HG03139 (cell line): Measurements from ENCODE around the gene SLC13A3.

ENCODE experiments used
- ATAC-seq: cut with Tn5 transposase; IDR thresholded peaks from one replicate; pipeline ENCODE4 v1.9.1; 2021; ENCODE audit not compliant: unreplicated experiment

SLC13A3 gene

GRCh38 chr20:46583411-46584214 is 67.6 kb downstream of the SLC13A3 start:
- ATAC-seq, result no peak

- no peak for ATAC-seq
Measured at GRCh38 chr20:46582648-46583047, 68.6 kb downstream of the SLC13A3 start.

GRCh38 chr20:46581391-46581790 is 69.9 kb downstream of the SLC13A3 start:
- ATAC-seq, result no peak

- no peak for ATAC-seq
Measured at GRCh38 chr20:46580613-46581205, 70.5 kb downstream of the SLC13A3 start.

- ATAC-seq, result no peak
Measured at GRCh38 chr20:46578745-46579144, 72.5 kb downstream of the SLC13A3 start.

DNA sequence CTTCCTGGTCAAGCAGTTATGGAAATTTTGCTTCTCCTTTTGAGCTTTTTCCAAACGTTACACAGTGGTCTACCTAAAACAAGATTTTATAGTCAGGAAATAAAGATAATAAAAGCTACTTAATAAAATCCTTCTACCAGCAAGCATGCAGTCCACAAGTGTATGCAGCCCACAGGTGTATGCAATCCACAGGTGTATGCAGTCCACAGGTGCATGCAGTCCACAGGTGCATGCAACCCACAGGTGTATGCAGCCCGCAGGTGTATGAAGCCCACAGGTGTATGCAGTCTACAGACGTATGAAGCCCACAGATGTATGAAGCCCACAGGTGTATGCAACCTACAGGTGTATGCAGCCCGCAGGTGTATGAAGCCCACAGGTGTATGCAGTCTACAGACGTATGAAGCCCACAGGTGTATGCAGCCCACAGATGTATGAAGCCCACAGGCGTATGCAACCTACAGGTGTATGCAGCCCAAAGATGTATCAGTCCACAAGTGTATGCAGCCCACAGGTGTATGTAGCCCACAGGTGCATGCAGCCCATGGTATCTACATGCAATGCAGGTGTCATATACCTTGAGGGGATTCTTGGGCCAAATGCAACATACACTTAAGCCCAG is 74.4 kb downstream of the SLC13A3 start:
- no peak for ATAC-seq

- no peak for ATAC-seq
Measured at GRCh38 chr20:46575937-46576461, 75.3 kb downstream of the SLC13A3 start.

- no peak for ATAC-seq
Measured at GRCh38 chr20:46575394-46575793, 75.9 kb downstream of the SLC13A3 start.

DNA sequence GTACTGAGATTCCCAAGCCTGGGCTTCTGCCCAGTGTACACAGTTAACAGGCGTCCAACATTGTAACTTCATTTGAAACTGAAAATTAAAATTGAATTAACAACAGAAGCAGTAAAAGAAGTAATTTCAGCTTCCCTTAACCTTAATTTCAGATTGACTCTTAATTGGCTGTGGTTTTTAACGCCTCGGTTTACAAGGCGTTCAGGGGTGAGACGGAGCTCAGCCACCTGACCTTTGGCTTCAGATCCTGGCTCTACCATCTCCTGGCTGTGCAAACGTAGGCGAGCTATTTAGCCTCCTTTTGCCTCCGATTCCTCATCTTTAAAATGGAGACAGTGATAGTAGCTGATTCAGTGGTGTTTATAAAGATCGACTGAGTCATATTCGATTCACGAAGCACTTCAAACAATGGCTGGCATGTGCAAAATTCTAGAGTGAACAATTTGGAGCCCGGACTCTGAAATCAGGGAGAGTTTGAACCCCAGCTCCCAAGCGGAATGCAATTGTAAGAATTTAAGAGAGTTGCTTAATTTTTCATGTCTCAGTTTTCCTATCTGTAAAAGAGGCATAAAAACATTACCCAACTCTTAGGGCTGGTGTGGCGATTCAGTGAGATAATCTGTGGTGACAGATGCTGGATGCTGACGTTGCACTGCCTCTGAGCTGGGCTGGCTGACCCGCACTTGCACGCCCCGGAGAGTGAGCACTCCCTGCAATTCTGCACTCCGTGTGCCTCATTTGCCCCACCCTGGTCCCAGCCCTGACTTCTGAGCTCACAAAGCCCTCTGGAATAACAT is 77.3 kb downstream of the SLC13A3 start:
- no peak for ATAC-seq

DNA sequence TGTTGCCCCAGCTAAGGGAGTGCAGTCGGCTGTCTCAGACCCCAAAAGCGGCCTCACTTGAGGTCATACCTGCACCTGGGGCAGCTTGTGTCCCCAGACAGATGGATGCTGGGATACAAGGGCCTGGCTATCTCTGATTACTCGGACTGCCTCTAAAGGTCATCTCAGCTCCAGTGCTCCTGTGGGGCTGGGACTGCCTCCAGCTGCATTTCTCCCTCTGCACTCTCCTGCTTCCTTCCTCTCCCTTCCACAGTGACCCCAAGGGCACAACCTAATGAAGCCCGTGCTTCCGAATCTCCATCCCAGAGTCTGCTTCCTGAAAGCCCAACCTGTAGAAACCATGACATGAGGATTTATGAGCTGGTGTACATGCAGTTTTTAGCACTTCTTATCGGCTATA is 78.0 kb downstream of the SLC13A3 start:
- ATAC-seq, result no peak

DNA sequence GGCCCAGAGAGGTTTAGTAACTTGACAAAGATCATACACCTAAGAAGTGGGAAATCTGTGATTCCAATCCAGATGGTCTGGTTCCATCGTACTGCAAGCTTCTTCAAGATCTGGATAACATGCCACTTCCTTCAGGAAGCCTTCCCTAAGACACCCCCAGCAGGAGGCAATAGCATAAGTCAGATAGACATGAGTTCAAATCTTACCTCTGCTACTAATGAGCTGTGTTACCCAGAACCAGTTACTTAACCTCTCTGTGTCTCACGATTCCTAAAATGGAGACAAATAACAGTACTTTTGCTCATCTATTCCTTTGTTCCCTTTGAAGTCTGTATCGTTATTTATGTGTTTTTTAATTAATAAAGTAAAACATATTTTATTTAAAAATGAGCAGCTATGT is 78.5 kb downstream of the SLC13A3 start:
- ATAC-seq, result no peak

DNA sequence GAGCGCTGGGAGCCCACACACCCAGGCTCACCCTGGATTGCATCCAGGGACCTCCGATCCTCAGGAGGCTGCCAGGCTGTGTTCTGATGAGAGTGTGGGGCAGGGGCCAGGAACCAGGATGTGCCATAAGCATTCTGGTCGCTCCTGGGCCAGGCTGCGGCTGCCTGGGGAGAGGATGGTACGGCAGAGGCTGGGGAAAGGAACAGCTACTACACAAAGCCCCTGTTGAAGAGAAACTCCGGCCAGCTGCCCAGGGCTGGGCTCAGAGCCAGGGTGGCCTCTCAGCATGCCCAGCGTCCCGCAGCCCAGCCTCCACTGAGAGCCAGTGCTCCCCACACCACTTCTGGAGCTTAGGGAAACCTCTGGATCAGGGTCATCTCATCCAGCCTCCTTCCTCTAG is 79.1 kb downstream of the SLC13A3 start:
- ATAC-seq, result no peak

GRCh38 chr20:46571418-46571817 is 79.8 kb downstream of the SLC13A3 start:
- no peak for ATAC-seq

GRCh38 chr20:46570956-46571355 is 80.3 kb downstream of the SLC13A3 start:
- no peak for ATAC-seq

- ATAC-seq, result no peak
Measured at GRCh38 chr20:46569961-46570360, 81.3 kb downstream of the SLC13A3 start.

DNA sequence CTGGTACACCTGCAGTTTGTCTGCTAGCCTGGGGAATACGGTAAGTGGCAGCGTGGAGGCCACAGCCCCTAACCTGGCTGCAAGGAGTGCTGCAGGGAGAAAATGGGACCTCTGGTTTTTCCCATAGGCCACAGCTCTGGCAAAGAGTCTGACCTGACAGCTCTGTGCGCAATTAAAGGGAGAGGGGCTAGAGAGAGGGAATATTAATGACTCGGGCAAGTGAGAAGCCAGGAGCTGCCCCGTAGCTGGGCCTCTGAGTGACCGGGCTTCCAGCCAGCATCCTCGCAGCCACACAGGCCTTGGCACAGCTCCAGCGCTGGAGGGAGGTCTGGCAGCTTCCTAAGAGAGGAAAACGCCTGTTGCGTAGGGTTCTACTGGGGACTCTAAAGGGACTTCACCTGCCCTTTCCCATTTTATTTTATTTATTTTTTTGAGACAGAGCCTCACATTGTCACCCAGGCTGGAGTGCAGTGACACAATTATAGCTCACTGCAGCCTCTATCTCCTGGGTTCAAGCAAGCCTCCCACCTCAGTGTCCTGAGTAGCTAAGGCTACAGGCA is 82.6 kb downstream of the SLC13A3 start:
- no peak for ATAC-seq

- no peak for ATAC-seq
Measured at GRCh38 chr20:46566125-46566524, 85.1 kb downstream of the SLC13A3 start.

DNA sequence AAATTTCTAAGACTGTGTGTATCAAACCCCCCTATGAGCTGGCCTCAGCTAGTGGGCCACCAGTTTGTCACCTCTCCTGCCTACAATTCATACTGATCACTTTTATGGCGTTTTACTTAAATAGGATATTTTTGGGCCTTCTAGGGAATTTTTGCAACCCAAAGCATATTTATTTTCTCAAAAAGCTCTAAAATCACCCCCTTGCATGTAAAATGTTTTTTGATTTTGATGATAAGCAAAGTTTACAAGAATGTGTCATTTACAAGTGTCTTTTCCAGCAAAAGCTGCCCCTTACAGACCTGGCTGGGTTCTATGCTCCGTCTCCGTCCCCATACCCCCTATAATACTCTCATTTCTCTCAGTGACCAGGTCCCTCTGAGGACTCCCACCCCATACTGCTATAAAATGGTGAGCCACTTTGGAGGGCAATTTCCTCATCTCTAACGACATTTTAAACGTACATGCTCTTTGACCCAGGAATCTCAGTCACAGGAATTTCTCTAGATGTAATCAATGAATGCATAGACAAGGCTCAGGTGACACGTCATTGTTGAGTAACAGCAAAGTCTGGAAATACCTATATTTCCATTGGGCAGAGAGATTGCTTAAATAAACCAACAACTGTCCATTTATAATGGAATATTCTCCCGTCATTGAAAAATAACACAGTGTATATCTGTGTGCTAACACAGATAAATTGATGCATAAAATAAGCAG is 86.9 kb downstream of the SLC13A3 start:
- no peak for ATAC-seq

GRCh38 chr20:46563860-46564221 is 87.4 kb downstream of the SLC13A3 start:
- no peak for ATAC-seq

- no peak for ATAC-seq
Measured at GRCh38 chr20:46563170-46563859, 87.9 kb downstream of the SLC13A3 start.
